ENCODE measurements around the gene SNX5. TPM values are rescaled to one million over a fixed set of nuclear protein-coding genes. Genes with fewer than 3 reads are reported as not detected.

The SNX5 gene
- total and polyA plus RNA-seq, 2 donors (not counting 1 experiment from before 2014, with no cell fraction given) = 97.8 to 128 TPM

- H3K9me3 Mint-ChIP-seq (ENCODE audit: insufficient read depth) = no peaks in the 10 kb centered on the region
- POLR2A ChIA-PET = no interaction called here
- Histone ChIP-seq H3K36me3 (replicated peaks in 1 of 2; ENCODE audit: control extremely low read depth in 1 of 2, control insufficient read depth in 1 of 2, extremely low read depth in 1 of 2, insufficient read depth in 2 of 2, low read length in 1 of 2) (peaks cover 1 to 25% of the 10 kb centered on the region in 2 experiments), H3K4me2 (replicated peaks; ENCODE audit: low read depth, low read length, poor library complexity, severe bottlenecking) (no peak overlapping the region), H2AFZ (ENCODE audit: insufficient read depth, low read depth, low read length, poor library complexity, severe bottlenecking) (no peak overlapping the region), H3K9ac (ENCODE audit: low read length) (no peak overlapping the region), H3K9me3 (ENCODE audit: control extremely low read depth in 1 of 3, control insufficient read depth in 2 of 3, insufficient read depth in 1 of 3, low read length in 2 of 3) (no peaks in the 10 kb centered on the region), H4K20me1 (ENCODE audit: control insufficient read depth, insufficient read depth, low read length, poor library complexity, severe bottlenecking) (no peaks in the 10 kb centered on the region), H3K27me3 (replicated peaks in 1 of 4; ENCODE audit: control extremely low read depth in 1 of 4, control insufficient read depth in 3 of 4, insufficient read depth in 4 of 4, low read length in 3 of 4) (no peaks in the 10 kb centered on the region), H3K27ac (ENCODE audit: low read length in 2 of 2) (no peak overlapping the region), H3K79me2 (ENCODE audit: control insufficient read depth, insufficient read depth, low read length) (peaks cover 3% of the 10 kb centered on the region), H3K4me3 (ENCODE audit: control extremely low read depth in 1 of 5, extremely low read depth in 1 of 5, insufficient read depth in 1 of 5, low read depth in 2 of 5, low read length in 4 of 5) (no peak overlapping the region), H3K4me1 (ENCODE audit: control insufficient read depth in 2 of 2, insufficient read depth in 2 of 2, low read length in 2 of 2) (peaks cover 16% of the 10 kb centered on the region in 2 donors)
- no peaks in the 10 kb centered on the region for H3K27me3 Mint-ChIP-seq
- H3K4me3 Mint-ChIP-seq = no peak overlapping the region
- no peak overlapping the region for H3K27ac Mint-ChIP-seq
- H3K4me1 Mint-ChIP-seq = peaks cover 20% of the 10 kb centered on the region
- ATAC-seq (ENCODE audit: low read depth) = no peak
- intact Hi-C loops (cut with micrococcal nuclease) = no loop called here
- no peak for TF ChIP-seq EZH2 (IDR thresholded peaks at IDR 0.05; ENCODE audit: borderline replicate concordance, insufficient read depth, low read depth, low read length, poor library complexity, severe bottlenecking)
- TF ChIP-seq, protein P1, sequence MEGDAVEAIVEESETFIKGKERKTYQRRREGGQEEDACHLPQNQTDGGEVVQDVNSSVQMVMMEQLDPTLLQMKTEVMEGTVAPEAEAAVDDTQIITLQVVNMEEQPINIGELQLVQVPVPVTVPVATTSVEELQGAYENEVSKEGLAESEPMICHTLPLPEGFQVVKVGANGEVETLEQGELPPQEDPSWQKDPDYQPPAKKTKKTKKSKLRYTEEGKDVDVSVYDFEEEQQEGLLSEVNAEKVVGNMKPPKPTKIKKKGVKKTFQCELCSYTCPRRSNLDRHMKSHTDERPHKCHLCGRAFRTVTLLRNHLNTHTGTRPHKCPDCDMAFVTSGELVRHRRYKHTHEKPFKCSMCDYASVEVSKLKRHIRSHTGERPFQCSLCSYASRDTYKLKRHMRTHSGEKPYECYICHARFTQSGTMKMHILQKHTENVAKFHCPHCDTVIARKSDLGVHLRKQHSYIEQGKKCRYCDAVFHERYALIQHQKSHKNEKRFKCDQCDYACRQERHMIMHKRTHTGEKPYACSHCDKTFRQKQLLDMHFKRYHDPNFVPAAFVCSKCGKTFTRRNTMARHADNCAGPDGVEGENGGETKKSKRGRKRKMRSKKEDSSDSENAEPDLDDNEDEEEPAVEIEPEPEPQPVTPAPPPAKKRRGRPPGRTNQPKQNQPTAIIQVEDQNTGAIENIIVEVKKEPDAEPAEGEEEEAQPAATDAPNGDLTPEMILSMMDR (IDR thresholded peaks at IDR 0.05) = no peak
- CTCF ChIA-PET = interaction anchor here (1.0 to 8.0 kb wide), 7 partner anchors 17 to 487 kb away, joined by 3 to 54 read pairs (median 6); partner anchors contain the start of genes MGME1, RRBP1 and SNX5
- no CpG with 5 or more reads among the region's 5 CpGs for WGBS (ENCODE audit: insufficient coverage)
- no peak for DNase-seq
Observed at GRCh38 chr20:17992847-17993513, 24.4 kb upstream of the SNX5 start.

DNA sequence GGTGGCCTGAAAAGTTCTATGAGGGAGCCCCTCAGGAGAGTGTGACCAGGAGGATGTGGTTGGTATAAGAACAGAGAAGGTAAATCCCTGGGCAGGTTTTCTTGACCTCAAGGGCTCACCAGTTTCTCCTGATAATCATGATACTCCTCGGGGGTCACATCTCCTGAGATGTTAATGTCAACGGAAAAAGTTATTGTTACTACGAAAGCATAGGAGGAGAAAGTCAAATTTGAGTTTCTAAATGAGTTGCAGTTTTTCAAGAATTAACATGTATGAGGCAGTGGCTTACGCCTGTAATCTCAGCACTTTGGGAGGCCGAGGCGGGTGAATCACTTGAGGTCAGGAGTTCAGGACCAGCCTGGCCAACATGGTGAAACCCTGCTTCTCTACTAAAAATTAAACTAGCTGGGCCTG is 23.6 kb upstream of the SNX5 start:
- no peaks in the 10 kb centered on the region for H3K27me3 ChIP-seq (replicated peaks in 1 of 4; ENCODE audit: control extremely low read depth in 1 of 4, control insufficient read depth in 3 of 4, insufficient read depth in 4 of 4, low read length in 3 of 4)
- no peak overlapping the region for H3K27ac Mint-ChIP-seq
- WGBS (ENCODE audit: insufficient coverage) = 79% methylated on average over 6 of the region's 6 CpGs
- DNase-seq = no peak
- no peak overlapping the region for H3K4me3 Mint-ChIP-seq
- H3K4me1 Mint-ChIP-seq = peaks cover 15% of the 10 kb centered on the region
- no peak overlapping the region for H3K4me2 ChIP-seq (replicated peaks; ENCODE audit: low read depth, low read length, poor library complexity, severe bottlenecking)
- intact Hi-C loops (cut with micrococcal nuclease) = no loop called here
- H3K9me3 Mint-ChIP-seq (ENCODE audit: insufficient read depth) = no peaks in the 10 kb centered on the region
- H2AFZ ChIP-seq (ENCODE audit: insufficient read depth, low read depth, low read length, poor library complexity, severe bottlenecking) = no peak overlapping the region
- H3K9me3 ChIP-seq (ENCODE audit: control extremely low read depth in 1 of 3, control insufficient read depth in 2 of 3, insufficient read depth in 1 of 3, low read length in 2 of 3) = no peaks in the 10 kb centered on the region
- no peak overlapping the region for H3K9ac ChIP-seq (ENCODE audit: low read length)
- no peak for ATAC-seq (ENCODE audit: low read depth)
- H3K27ac ChIP-seq (ENCODE audit: low read length in 2 of 2) = no peak overlapping the region
- H4K20me1 ChIP-seq (ENCODE audit: control insufficient read depth, insufficient read depth, low read length, poor library complexity, severe bottlenecking) = no peaks in the 10 kb centered on the region
- peaks cover 3 to 27% of the 10 kb centered on the region in 2 experiments for H3K36me3 ChIP-seq (replicated peaks in 1 of 2; ENCODE audit: control extremely low read depth in 1 of 2, control insufficient read depth in 1 of 2, extremely low read depth in 1 of 2, insufficient read depth in 2 of 2, low read length in 1 of 2)
- no peak overlapping the region for H3K4me3 ChIP-seq (ENCODE audit: control extremely low read depth in 1 of 5, extremely low read depth in 1 of 5, insufficient read depth in 1 of 5, low read depth in 2 of 5, low read length in 4 of 5)
- TF ChIP-seq, protein P1 (IDR thresholded peaks at IDR 0.05) = no peak
- no peak for TF ChIP-seq EZH2 (IDR thresholded peaks at IDR 0.05; ENCODE audit: borderline replicate concordance, insufficient read depth, low read depth, low read length, poor library complexity, severe bottlenecking)
- H3K4me1 ChIP-seq (ENCODE audit: control insufficient read depth in 2 of 2, insufficient read depth in 2 of 2, low read length in 2 of 2) = peaks cover 9 to 10% of the 10 kb centered on the region in 2 donors
- H3K27me3 Mint-ChIP-seq = no peaks in the 10 kb centered on the region
- H3K79me2 ChIP-seq (ENCODE audit: control insufficient read depth, insufficient read depth, low read length) = peaks cover 10% of the 10 kb centered on the region
- ChIA-PET POLR2A (interaction anchor here (0.6 kb wide), 1 partner anchor 486 kb away, joined by 3 read pairs; no protein-coding TSS in a partner anchor), CTCF (interaction anchor here (1.0 to 1.8 kb wide), 3 partner anchors 16 to 488 kb away, joined by 3 to 6 read pairs (median 3); no protein-coding TSS in a partner anchor)
